Stimulated activated naive CD8-positive, alpha-beta T cell treated with anti-CD3 and anti-CD28 coated beads, Interleukin-15, amount 100 ng/mL, for 72 hours (primary cell): Measurements from ENCODE around the gene CHST10.
"Not testable (repeated sequence)": the region's sequence is repeated elsewhere in the genome, so short reads cannot be mapped to it uniquely, and the experiment has no call there.

ENCODE experiments used
- ATAC-seq: fragments of 150-1000 bp; cut with Tn5 transposase; 2 replicates; pipeline ENCODE4 v1.10.0; 2021; ENCODE audit warnings: mild to moderate bottlenecking, moderate library complexity
- DNase-seq, 2 donors: peaks; one replicate each; pipeline ENCODE4 v3.0.0; 2021 to 2022
- H3K27ac Mint-ChIP-seq, 2 donors: one replicate each; pipeline ENCODE4 v1.8.0; 2022; ENCODE audit warnings: mild to moderate bottlenecking in 2 of 2, mixed read lengths in 2 of 2, moderate library complexity in 2 of 2
- H3K27me3 Mint-ChIP-seq: one replicate; pipeline ENCODE4 v1.8.0; 2022; ENCODE audit warnings: mixed read lengths
- H3K4me1 Mint-ChIP-seq: one replicate; pipeline ENCODE4 v1.8.0; 2022; ENCODE audit warnings: mild to moderate bottlenecking, mixed read lengths
- H3K4me3 Mint-ChIP-seq, 2 donors: one replicate each; pipeline ENCODE4 v1.8.0; 2022; ENCODE audit warnings: mild to moderate bottlenecking in 2 of 2, mixed read lengths in 2 of 2, moderate library complexity in 1 of 2
- H3K9me3 Mint-ChIP-seq, 2 donors: one replicate each; pipeline ENCODE4 v1.8.0; 2022; ENCODE audit warnings: mixed read lengths in 2 of 2

The CHST10 gene, protein sequence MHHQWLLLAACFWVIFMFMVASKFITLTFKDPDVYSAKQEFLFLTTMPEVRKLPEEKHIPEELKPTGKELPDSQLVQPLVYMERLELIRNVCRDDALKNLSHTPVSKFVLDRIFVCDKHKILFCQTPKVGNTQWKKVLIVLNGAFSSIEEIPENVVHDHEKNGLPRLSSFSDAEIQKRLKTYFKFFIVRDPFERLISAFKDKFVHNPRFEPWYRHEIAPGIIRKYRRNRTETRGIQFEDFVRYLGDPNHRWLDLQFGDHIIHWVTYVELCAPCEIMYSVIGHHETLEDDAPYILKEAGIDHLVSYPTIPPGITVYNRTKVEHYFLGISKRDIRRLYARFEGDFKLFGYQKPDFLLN

GRCh38 chr2:100416935-100417710, at the start of gene CHST10:
CHST10 (minus strand) TSS chr2:100417668; CDS start chr2:100406675, 10,993 bp downstream.
- peak within 1 kb of the TSS; percentile 97 to 98 for H3K27ac Mint-ChIP-seq
- peaks cover 5 to 8% of the 10 kb centered on the region in 2 donors for H3K9me3 Mint-ChIP-seq
- no peaks in the 10 kb centered on the region for H3K27me3 Mint-ChIP-seq
- DNase-seq (peak; percentile 71 to 75), ATAC-seq (peak; percentile 96)
- H3K4me1 Mint-ChIP-seq = peaks cover 32% of the 10 kb centered on the region
- H3K4me3 Mint-ChIP-seq = peak within 1 kb of the TSS; percentile 97 to 99

GRCh38 chr2:100460904-100461530, 43.5 kb upstream of the CHST10 start:
- Mint-ChIP-seq H3K4me1 (no peaks in the 10 kb centered on the region), H3K4me3 (no peak overlapping the region), H3K27ac (no peak overlapping the region), H3K9me3 (peaks cover 16 to 21% of the 10 kb centered on the region in 2 donors), H3K27me3 (peaks cover 23% of the 10 kb centered on the region)
- ATAC-seq = no peak
- DNase-seq = no peak

DNA sequence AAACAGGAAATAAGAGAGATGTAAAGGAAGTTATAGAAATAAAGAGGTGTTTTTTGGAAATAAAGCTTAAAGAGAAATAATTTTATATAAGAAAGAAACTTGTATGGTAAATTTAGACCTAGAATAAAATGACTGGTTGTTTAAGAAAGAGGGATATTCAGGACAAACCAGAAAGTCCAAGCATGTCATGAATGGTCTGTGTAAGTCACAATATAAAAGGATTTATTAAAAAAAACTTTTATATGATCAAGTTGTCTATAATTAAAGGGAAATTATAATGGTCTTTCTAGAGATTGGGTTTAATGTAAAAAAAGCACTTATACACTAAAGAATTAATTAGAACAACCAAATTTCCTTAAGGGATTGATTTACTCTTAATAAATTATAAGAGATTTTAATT, 38.9 kb upstream of the CHST10 start:
- H3K4me3 Mint-ChIP-seq, DNase-seq, ATAC-seq, H3K27ac Mint-ChIP-seq, H3K27me3 Mint-ChIP-seq, H3K4me1 Mint-ChIP-seq: not testable (repeated sequence)
- peaks cover 21 to 25% of the 10 kb centered on the region in 2 donors for H3K9me3 Mint-ChIP-seq

- DNase-seq = no peak
- no peak overlapping the region for H3K4me3 Mint-ChIP-seq
- H3K27ac Mint-ChIP-seq = no peak overlapping the region
- no peaks in the 10 kb centered on the region for H3K4me1 Mint-ChIP-seq
- peaks cover 8 to 11% of the 10 kb centered on the region in 2 donors for H3K9me3 Mint-ChIP-seq
- H3K27me3 Mint-ChIP-seq = no peaks in the 10 kb centered on the region
- ATAC-seq = no peak
These were observed 36.4 kb upstream of the CHST10 start for GRCh38 chr2:100453853-100454252.

DNA sequence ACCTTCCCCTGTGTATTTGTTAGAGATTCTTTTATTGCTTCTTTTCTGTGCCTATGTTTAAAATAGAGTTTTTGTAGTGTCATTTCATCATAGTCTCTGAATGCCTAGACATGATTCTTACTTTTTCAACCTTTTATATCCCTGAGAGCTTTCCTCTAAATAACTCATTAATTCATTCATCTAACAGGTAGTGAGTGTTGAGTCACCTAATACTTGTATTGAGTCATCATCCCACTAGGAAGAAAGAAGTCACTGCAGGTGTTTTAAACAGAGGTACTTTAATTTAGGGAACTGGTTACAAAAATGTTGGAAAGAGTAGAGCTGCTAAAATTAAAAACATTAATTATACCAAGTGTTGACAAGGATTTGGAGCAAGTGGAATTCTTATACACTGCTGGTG, 34.3 kb upstream of the CHST10 start:
- ATAC-seq = no peak
- Mint-ChIP-seq H3K4me1 (no peaks in the 10 kb centered on the region), H3K27me3 (no peaks in the 10 kb centered on the region), H3K4me3 (no peak overlapping the region), H3K27ac (no peak overlapping the region), H3K9me3 (peaks cover 4 to 9% of the 10 kb centered on the region in 2 donors)
- DNase-seq = no peak

- DNase-seq (no peak), ATAC-seq (no peak)
- H3K9me3 Mint-ChIP-seq = peaks cover 0 to 9% of the 10 kb centered on the region in 2 donors
- H3K27ac Mint-ChIP-seq = no peak overlapping the region
- no peaks in the 10 kb centered on the region for H3K27me3 Mint-ChIP-seq
- H3K4me3 Mint-ChIP-seq = no peak overlapping the region
- H3K4me1 Mint-ChIP-seq = no peaks in the 10 kb centered on the region
These were observed 33.6 kb upstream of the CHST10 start for GRCh38 chr2:100451092-100451491.

- Mint-ChIP-seq H3K4me3 (no peak overlapping the region), H3K27ac (no peak overlapping the region), H3K4me1 (no peaks in the 10 kb centered on the region), H3K27me3 (no peaks in the 10 kb centered on the region), H3K9me3 (no peaks in the 10 kb centered on the region)
- ATAC-seq = no peak
- no peak for DNase-seq
These were observed 29.2 kb upstream of the CHST10 start for GRCh38 chr2:100446696-100447095.

DNA sequence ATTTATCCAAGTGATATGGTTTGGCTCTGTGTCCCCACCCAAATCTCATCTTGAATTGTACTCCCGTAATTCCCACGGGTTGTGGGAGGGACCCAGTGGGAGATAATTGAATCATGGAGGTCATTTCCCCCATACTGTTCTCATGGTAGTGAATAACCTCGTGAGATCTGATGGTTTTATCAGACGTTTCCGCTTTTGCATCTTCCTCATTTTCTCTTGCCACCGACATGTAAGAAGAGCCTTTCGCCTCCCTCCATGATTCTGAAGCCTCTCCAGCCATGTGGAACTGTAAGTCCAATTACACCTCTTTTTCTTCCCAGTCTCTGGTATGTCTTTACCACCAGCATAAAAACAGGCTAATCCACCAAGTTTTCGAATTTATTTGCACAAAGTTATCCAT, 20.3 kb upstream of the CHST10 start:
- Mint-ChIP-seq H3K4me3 (no peak overlapping the region), H3K4me1 (no peaks in the 10 kb centered on the region), H3K9me3 (no peaks in the 10 kb centered on the region), H3K27me3 (peaks cover 11% of the 10 kb centered on the region), H3K27ac (no peak overlapping the region)
- ATAC-seq (no peak), DNase-seq (no peak)

GRCh38 chr2:100429726-100430125, 12.3 kb upstream of the CHST10 start:
- DNase-seq (no peak), ATAC-seq (no peak)
- Mint-ChIP-seq H3K27ac (no peak overlapping the region), H3K4me1 (peaks cover 6% of the 10 kb centered on the region), H3K27me3 (no peaks in the 10 kb centered on the region), H3K9me3 (peaks cover 9 to 17% of the 10 kb centered on the region in 2 donors), H3K4me3 (no peak overlapping the region)

DNA sequence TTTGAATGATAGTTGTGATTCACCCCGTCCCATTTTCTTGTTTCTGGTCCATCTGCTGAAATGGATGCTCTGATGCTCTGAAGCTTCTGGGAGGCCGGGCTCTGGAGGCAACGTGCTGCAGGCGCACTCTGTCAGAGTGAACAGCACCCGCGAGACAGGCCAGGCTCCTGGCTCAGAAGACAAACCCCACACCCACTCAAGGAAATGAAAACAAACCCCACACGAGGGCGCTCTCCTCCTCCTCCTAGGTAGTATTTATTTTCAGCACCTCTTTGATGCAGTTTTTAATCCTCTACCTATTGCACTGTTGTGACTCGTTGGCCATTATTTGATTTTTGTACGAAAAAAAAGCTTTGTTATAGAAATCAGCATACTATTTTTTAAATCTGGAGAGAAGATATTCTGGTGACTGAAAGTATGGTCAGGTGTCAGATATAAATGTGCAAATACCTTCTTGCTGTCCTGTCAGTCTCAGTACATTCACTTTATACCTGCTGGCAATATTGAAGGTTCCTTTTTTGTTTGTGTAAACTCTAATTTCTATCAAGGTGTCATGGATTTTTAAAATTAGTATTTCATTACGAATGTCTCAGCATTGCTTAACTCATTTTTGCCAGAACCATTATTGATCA, 10.3 kb upstream of the CHST10 start:
- H3K9me3 Mint-ChIP-seq = peaks cover 9 to 17% of the 10 kb centered on the region in 2 donors
- no peak overlapping the region for H3K27ac Mint-ChIP-seq
- peaks cover 6% of the 10 kb centered on the region for H3K4me1 Mint-ChIP-seq
- no peak overlapping the region for H3K4me3 Mint-ChIP-seq
- peak; percentile 88 for ATAC-seq
- peak; percentile 46 to 67 for DNase-seq
- H3K27me3 Mint-ChIP-seq = no peaks in the 10 kb centered on the region

DNA sequence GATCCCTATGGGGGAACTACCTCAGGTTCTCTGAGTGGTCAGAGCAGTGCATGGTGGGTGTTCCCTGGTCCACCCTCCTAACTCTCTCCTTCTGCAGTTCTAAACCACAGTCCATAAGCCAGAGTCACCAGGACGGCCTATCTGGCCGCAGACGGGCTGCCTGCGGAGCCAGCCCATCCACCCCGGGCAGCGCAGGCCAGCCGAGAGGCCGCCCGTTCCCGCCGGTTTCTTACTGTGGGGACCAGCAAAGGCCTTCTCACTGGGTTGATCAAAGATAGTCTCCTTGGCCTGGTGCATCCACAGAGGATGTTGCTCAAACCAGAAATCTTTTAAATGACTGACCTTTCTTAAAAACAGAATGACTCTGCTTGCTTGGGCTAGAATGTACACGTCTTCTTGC, 9.6 kb upstream of the CHST10 start:
- Mint-ChIP-seq H3K4me3 (no peak overlapping the region), H3K4me1 (peaks cover 6% of the 10 kb centered on the region), H3K27ac (no peak overlapping the region), H3K9me3 (peaks cover 9 to 17% of the 10 kb centered on the region in 2 donors), H3K27me3 (no peaks in the 10 kb centered on the region)
- DNase-seq = no peak
- no peak for ATAC-seq

GRCh38 chr2:100426384-100426720, 8.9 kb upstream of the CHST10 start:
- no peaks in the 10 kb centered on the region for H3K27me3 Mint-ChIP-seq
- DNase-seq (no peak), ATAC-seq (no peak)

GRCh38 chr2:100425573-100426383, 8.3 kb upstream of the CHST10 start:
- Mint-ChIP-seq H3K4me1 (peaks cover 6% of the 10 kb centered on the region), H3K4me3 (no peak overlapping the region), H3K9me3 (peaks cover 4 to 17% of the 10 kb centered on the region in 2 donors), H3K27ac (no peak overlapping the region), H3K27me3 (no peaks in the 10 kb centered on the region)
- DNase-seq = no peak
- ATAC-seq = no peak

More at GRCh38 chr2:100426384-100426720, 8.9 kb upstream of the CHST10 start:
- Mint-ChIP-seq H3K4me1 (peaks cover 6% of the 10 kb centered on the region), H3K4me3 (no peak overlapping the region), H3K27ac (peak overlapping the region in 1 of 2 donors; percentile 14), H3K9me3 (peaks cover 8 to 17% of the 10 kb centered on the region in 2 donors)

GRCh38 chr2:100425107-100425506, 7.6 kb upstream of the CHST10 start:
- peaks cover 8 to 17% of the 10 kb centered on the region in 2 donors for H3K9me3 Mint-ChIP-seq
- ATAC-seq = no peak

More at GRCh38 chr2:100425107-100425506, 7.6 kb upstream of the CHST10 start:
- H3K27me3 Mint-ChIP-seq = no peaks in the 10 kb centered on the region
- peaks cover 6% of the 10 kb centered on the region for H3K4me1 Mint-ChIP-seq
- H3K4me3 Mint-ChIP-seq = no peak overlapping the region
- H3K27ac Mint-ChIP-seq = peak overlapping the region in 1 of 2 donors; percentile 44
- DNase-seq = no peak
